Measurements from ENCODE around the gene NSMF.

Gene NSMF

GRCh38 chr9:137492464-137493363, 33.6 kb upstream of the NSMF start:
- no peak for DNase-seq (ENCODE audit: low read depth, low spot score)

GRCh38 chr9:137491735-137492432, 32.8 kb upstream of the NSMF start:
- DNase-seq (ENCODE audit: low read depth, low spot score) = no peak

- DNase-seq (ENCODE audit: low read depth, low spot score) = no peak
These were observed 31.5 kb upstream of the NSMF start for GRCh38 chr9:137490532-137491186.

GRCh38 chr9:137488906-137489305, 29.8 kb upstream of the NSMF start:
- no peak for DNase-seq (ENCODE audit: low read depth, low spot score)

- no peak for DNase-seq (ENCODE audit: low read depth, low spot score)
These were observed 29.2 kb upstream of the NSMF start for GRCh38 chr9:137488327-137488653.

GRCh38 chr9:137487454-137488326, 28.6 kb upstream of the NSMF start:
- DNase-seq (ENCODE audit: low read depth, low spot score) = no peak

- DNase-seq (ENCODE audit: low read depth, low spot score) = no peak
These were observed 27.7 kb upstream of the NSMF start for GRCh38 chr9:137486545-137487453.

- DNase-seq (ENCODE audit: low read depth, low spot score) = no peak
These were observed 27.0 kb upstream of the NSMF start for GRCh38 chr9:137486141-137486490.

GRCh38 chr9:137485343-137486140, 26.4 kb upstream of the NSMF start:
- no peak for DNase-seq (ENCODE audit: low read depth, low spot score)

- DNase-seq (ENCODE audit: low read depth, low spot score) = no peak
These were observed 25.6 kb upstream of the NSMF start for GRCh38 chr9:137484551-137485315.

GRCh38 chr9:137482094-137482781, 23.1 kb upstream of the NSMF start:
- peak; percentile 23 for DNase-seq (ENCODE audit: low read depth, low spot score)

GRCh38 chr9:137480686-137481683, 21.9 kb upstream of the NSMF start:
- DNase-seq (ENCODE audit: low read depth, low spot score) = no peak

GRCh38 chr9:137479892-137480685, 21.0 kb upstream of the NSMF start:
- DNase-seq (ENCODE audit: low read depth, low spot score) = no peak

- DNase-seq (ENCODE audit: low read depth, low spot score) = peak; percentile 86
These were observed 20.1 kb upstream of the NSMF start for GRCh38 chr9:137478962-137479861.

- DNase-seq (ENCODE audit: low read depth, low spot score) = no peak
These were observed 19.5 kb upstream of the NSMF start for GRCh38 chr9:137478613-137478961.

Measured in smooth muscle cell of the brain vasculature (primary cell).